CD14-positive monocyte (primary cell): ENCODE data around the gene RFLNA. TPM values are rescaled to one million over a fixed set of nuclear protein-coding genes. Genes with fewer than 3 reads are reported as not detected.

ENCODE experiments used
- DNase-seq, 3 donors: peaks; one replicate each; pipeline ENCODE4 v3.0.0-alpha.2; 2011 to 2022
- H2AFZ ChIP-seq: 2 replicates; pipeline ENCODE4 v1.6.0; 2012; ENCODE audit warnings: mild to moderate bottlenecking, low read depth, low read length, inconsistent platforms; ENCODE audit not compliant: insufficient read depth, poor library complexity, severe bottlenecking
- H3K27ac ChIP-seq, 2 donors: 1 replicate in 1 of 2; 2 replicates in 1 of 2; pipeline ENCODE4 v1.5.1; 2012 to 2013; ENCODE audit warnings: low read length in 2 of 2, control low read depth in 1 of 2, inconsistent platforms in 1 of 2, low read depth in 1 of 2, mild to moderate bottlenecking in 1 of 2
- H3K27me3 ChIP-seq, 2 donors: one replicate each; pipeline versions ENCODE4 v1.6.0 to v1.6.1; 2011 to 2013; ENCODE audit warnings: low read length in 2 of 2; ENCODE audit not compliant: control insufficient read depth in 2 of 2, insufficient read depth in 2 of 2
- H3K36me3 ChIP-seq, 2 donors: replicated peaks in 1 of 2; 1 replicate in 1 of 2; 2 replicates in 1 of 2; pipeline versions ENCODE4 v1.5.1 to v1.6.1; 2012 to 2013; ENCODE audit warnings: low read length in 2 of 2, control low read depth in 1 of 2, inconsistent platforms in 1 of 2, mild to moderate bottlenecking in 1 of 2; ENCODE audit not compliant: insufficient read depth in 2 of 2, control insufficient read depth in 1 of 2
- H3K4me1 ChIP-seq, 2 donors: 1 replicate in 1 of 2; 2 replicates in 1 of 2; pipeline versions ENCODE4 v1.5.1 to v1.6.1; 2012 to 2013; ENCODE audit warnings: low read length in 2 of 2, control low read depth in 1 of 2, inconsistent platforms in 1 of 2, mild to moderate bottlenecking in 1 of 2, moderate library complexity in 1 of 2; ENCODE audit not compliant: insufficient read depth in 2 of 2, control insufficient read depth in 1 of 2
- H3K4me2 ChIP-seq: replicated peaks from 2 replicates; pipeline ENCODE3; 2012; ENCODE audit warnings: low read length, moderate library complexity, mild to moderate bottlenecking; ENCODE audit not compliant: poor library complexity, severe bottlenecking; ENCODE audit errors: extremely low read depth
- H3K4me3 ChIP-seq, 3 experiments: fragments of 200-600 bp in 1 of 3; sonication (generic) in 1 of 3; replicated peaks in 1 of 3; 1 replicate in 2 of 3; 2 replicates in 1 of 3; pipeline ENCODE4 v1.5.1; 2011 to 2013; ENCODE audit warnings: low read length in 3 of 3, mild to moderate bottlenecking in 3 of 3, control low read depth in 2 of 3, low read depth in 2 of 3, inconsistent platforms in 1 of 3, moderate library complexity in 1 of 3
- H3K79me2 ChIP-seq: 2 replicates; pipeline ENCODE4 v1.6.0; 2012; ENCODE audit warnings: mild to moderate bottlenecking, control low read depth, inconsistent platforms, low read length, moderate library complexity; ENCODE audit not compliant: insufficient read depth
- H3K9ac ChIP-seq: 2 replicates; pipeline ENCODE4 v1.6.0; 2017; ENCODE audit warnings: low read length, mild to moderate bottlenecking; ENCODE audit not compliant: insufficient read depth, poor library complexity, severe bottlenecking
- H3K9me3 ChIP-seq, 2 donors: replicated peaks in 1 of 2; 1 replicate in 1 of 2; 2 replicates in 1 of 2; pipeline versions ENCODE4 v1.5.1 to v1.6.1; 2012 to 2013; ENCODE audit warnings: low read length in 2 of 2, control low read depth in 1 of 2; ENCODE audit not compliant: control insufficient read depth in 1 of 2, insufficient read depth in 1 of 2
- H4K20me1 ChIP-seq: 2 replicates; pipeline ENCODE4 v1.6.0; 2012; ENCODE audit warnings: mild to moderate bottlenecking, low read length, control low read depth, moderate library complexity; ENCODE audit not compliant: insufficient read depth
- H3K27ac Mint-ChIP-seq, 7 donors: one replicate each; pipeline ENCODE4 v1.8.0; 2020; ENCODE audit warnings: mild to moderate bottlenecking in 7 of 7, mixed read lengths in 7 of 7, moderate library complexity in 6 of 7, inconsistent platforms in 2 of 7
- H3K27me3 Mint-ChIP-seq, 3 donors: one replicate each; pipeline ENCODE4 v1.8.0; 2021 to 2022; ENCODE audit warnings: low read depth in 3 of 3, mild to moderate bottlenecking in 3 of 3, mixed read lengths in 3 of 3, moderate library complexity in 3 of 3, inconsistent platforms in 1 of 3
- H3K36me3 Mint-ChIP-seq, 2 donors: one replicate each; pipeline ENCODE4 v1.8.0; 2020; ENCODE audit warnings: mixed read lengths in 2 of 2, inconsistent platforms in 1 of 2, mild to moderate bottlenecking in 1 of 2
- H3K4me1 Mint-ChIP-seq: one replicate; pipeline ENCODE4 v1.8.0; 2020; ENCODE audit warnings: mild to moderate bottlenecking, mixed read lengths
- H3K4me3 Mint-ChIP-seq, 2 donors: one replicate each; pipeline ENCODE4 v1.8.0; 2020; ENCODE audit warnings: mild to moderate bottlenecking in 2 of 2, mixed read lengths in 2 of 2, moderate library complexity in 1 of 2
- H3K9me3 Mint-ChIP-seq, 7 donors: one replicate each; pipeline ENCODE4 v1.8.0; 2020 to 2022; ENCODE audit warnings: mixed read lengths in 7 of 7, mild to moderate bottlenecking in 6 of 7, moderate library complexity in 6 of 7, inconsistent platforms in 2 of 7
- WGBS: methylation state at CpG from one replicate; pipeline ENCODE4 v1.1.5; 2013; ENCODE audit warnings: missing lambda C conversion rate; ENCODE audit not compliant: insufficient coverage; 5-methylcytosine and 5-hydroxymethylcytosine counted together
- intact Hi-C, 2 donors: fragments of 100-400 bp; cut with micrococcal nuclease; formaldehyde crosslinking; loops; one replicate each; pipeline versions ENCODE4 v1.15.0 to v1.15.1; 2023
- polyA plus RNA-seq, 3 donors: library from polyadenylated mRNA; depleted of rRNA in 1 of 3; unstranded in 2 of 3; stranded (reverse) in 1 of 3; fragments of 300-500 nt in 2 of 3; fragments of >200 nt in 1 of 3; fragmentation: Illumina TruSeq in 2 of 3; gene quantifications; 1 replicate in 2 of 3; 2 replicates in 1 of 3; pipeline ENCODE4 v1.2.3, GENCODE V29; 2012 to 2021
- TF ChIP-seq, protein P1 (sequence below): fragments of 200-600 bp; IDR thresholded peaks from one replicate; pipeline ENCODE4 v1.8.0; 2022; ENCODE audit warnings: antibody characterized with exemption, mild to moderate bottlenecking

Gene RFLNA
- polyA plus RNA-seq, 3 donors, result not detected

DNA sequence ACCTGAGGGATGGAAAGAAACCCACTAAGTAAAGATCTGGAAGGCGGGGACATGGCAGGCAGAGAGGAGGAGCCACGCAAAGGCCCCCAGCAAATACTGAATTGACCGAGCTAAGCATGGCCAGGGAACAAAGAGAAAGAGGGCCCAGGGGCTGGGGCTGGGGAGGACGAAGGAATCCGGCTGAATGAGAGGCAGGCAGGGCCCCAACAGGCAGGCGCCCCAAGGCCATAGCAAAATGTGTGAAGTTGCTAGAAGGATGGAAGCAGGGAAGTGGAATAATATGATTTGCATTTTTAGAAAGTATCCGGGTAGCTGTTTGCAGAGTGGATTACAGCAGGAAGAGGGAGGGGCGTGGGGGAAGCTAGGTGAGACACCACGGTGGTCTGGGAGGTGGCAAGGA is 49.1 kb downstream of the RFLNA start:
- H3K9me3 ChIP-seq, result no peaks in the 10 kb centered on the region
- H3K4me2 ChIP-seq, result no peak overlapping the region
- H3K79me2 ChIP-seq, result no peaks in the 10 kb centered on the region
- Mint-ChIP-seq H3K27me3 (peaks cover 0 to 1% (median 0%) of the 10 kb centered on the region in 3 donors), H3K4me3 (no peak overlapping the region), H3K9me3 (no peaks in the 10 kb centered on the region), H3K27ac (peak overlapping the region in 3 of 7 donors; percentile 35 to 66 (median 36)), H3K36me3 (peaks cover 72 to 92% of the 10 kb centered on the region in 2 donors), H3K4me1 (no peaks in the 10 kb centered on the region)
- H3K4me1 ChIP-seq, result no peaks in the 10 kb centered on the region
- H4K20me1 ChIP-seq, result peaks cover 84% of the 10 kb centered on the region
- H3K36me3 ChIP-seq, result peaks cover 85 to 94% of the 10 kb centered on the region in 2 donors
- no peak overlapping the region for H2AFZ ChIP-seq
- H3K27ac ChIP-seq, result no peak overlapping the region
- TF ChIP-seq, protein P1, sequence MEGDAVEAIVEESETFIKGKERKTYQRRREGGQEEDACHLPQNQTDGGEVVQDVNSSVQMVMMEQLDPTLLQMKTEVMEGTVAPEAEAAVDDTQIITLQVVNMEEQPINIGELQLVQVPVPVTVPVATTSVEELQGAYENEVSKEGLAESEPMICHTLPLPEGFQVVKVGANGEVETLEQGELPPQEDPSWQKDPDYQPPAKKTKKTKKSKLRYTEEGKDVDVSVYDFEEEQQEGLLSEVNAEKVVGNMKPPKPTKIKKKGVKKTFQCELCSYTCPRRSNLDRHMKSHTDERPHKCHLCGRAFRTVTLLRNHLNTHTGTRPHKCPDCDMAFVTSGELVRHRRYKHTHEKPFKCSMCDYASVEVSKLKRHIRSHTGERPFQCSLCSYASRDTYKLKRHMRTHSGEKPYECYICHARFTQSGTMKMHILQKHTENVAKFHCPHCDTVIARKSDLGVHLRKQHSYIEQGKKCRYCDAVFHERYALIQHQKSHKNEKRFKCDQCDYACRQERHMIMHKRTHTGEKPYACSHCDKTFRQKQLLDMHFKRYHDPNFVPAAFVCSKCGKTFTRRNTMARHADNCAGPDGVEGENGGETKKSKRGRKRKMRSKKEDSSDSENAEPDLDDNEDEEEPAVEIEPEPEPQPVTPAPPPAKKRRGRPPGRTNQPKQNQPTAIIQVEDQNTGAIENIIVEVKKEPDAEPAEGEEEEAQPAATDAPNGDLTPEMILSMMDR, result no peak
- H3K27me3 ChIP-seq, result no peaks in the 10 kb centered on the region
- intact Hi-C loops, result no loop called here
- 90% methylated on average over 9 of the region's 9 CpGs for WGBS
- no peak for DNase-seq
- no peak overlapping the region for H3K4me3 ChIP-seq
- no peak overlapping the region for H3K9ac ChIP-seq

GRCh38 chr12:124344526-124344925 is 49.6 kb downstream of the RFLNA start:
- H3K9ac ChIP-seq, result no peak overlapping the region
- peak overlapping the region in 3 of 7 donors; percentile 10 to 61 (median 36) for H3K27ac Mint-ChIP-seq
- H3K79me2 ChIP-seq, result no peaks in the 10 kb centered on the region

More at GRCh38 chr12:124344526-124344925, 49.6 kb downstream of the RFLNA start:
- H3K27ac ChIP-seq, result no peak overlapping the region
- peaks cover 89% of the 10 kb centered on the region for H4K20me1 ChIP-seq
- DNase-seq, result no peak
- no peak overlapping the region for H3K4me3 ChIP-seq
- H3K27me3 ChIP-seq, result no peaks in the 10 kb centered on the region
- no peaks in the 10 kb centered on the region for H3K4me1 Mint-ChIP-seq
- TF ChIP-seq, protein P1, result no peak
- no peak overlapping the region for H2AFZ ChIP-seq
- peaks cover 76 to 96% of the 10 kb centered on the region in 2 donors for H3K36me3 Mint-ChIP-seq
- intact Hi-C loops, result no loop called here
- H3K4me1 ChIP-seq, result no peaks in the 10 kb centered on the region
- no peaks in the 10 kb centered on the region for H3K9me3 Mint-ChIP-seq
- WGBS, result 99% methylated on average over 33 of the region's 38 CpGs
- H3K4me2 ChIP-seq, result no peak overlapping the region
- peaks cover 0 to 1% (median 0%) of the 10 kb centered on the region in 3 donors for H3K27me3 Mint-ChIP-seq
- no peaks in the 10 kb centered on the region for H3K9me3 ChIP-seq
- no peak overlapping the region for H3K4me3 Mint-ChIP-seq
- peaks cover 89 to 100% of the 10 kb centered on the region in 2 donors for H3K36me3 ChIP-seq
